D721Med (cell line): ENCODE measurements around the gene FAM78B.

ENCODE experiments used
- DNase-seq: peaks from one replicate; pipeline ENCODE4 v3.0.0; 2011; ENCODE audit warnings: low spot score; ENCODE audit not compliant: insufficient read length
- FAIRE-seq: peaks from 2 replicates; lab custom pipeline; 2011; peaks lifted over from hg19 to GRCh38; lab: Jason Lieb, UNC
- CTCF ChIP-seq: IDR thresholded peaks from 2 replicates; pipeline ENCODE4 v1.5.1; 2012; ENCODE audit warnings: mild to moderate bottlenecking, control low read depth; ENCODE audit not compliant: insufficient read depth; ENCODE audit errors: missing control alignments

FAM78B gene, protein sequence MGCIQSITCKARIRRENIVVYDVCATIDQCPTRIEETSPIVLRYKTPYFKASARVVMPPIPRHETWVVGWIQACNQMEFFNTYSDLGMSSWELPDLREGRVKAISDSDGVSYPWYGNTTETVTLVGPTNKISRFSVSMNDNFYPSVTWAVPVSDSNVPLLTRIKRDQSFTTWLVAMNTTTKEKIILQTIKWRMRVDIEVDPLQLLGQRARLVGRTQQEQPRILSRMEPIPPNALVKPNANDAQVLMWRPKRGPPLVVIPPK

GRCh38 chr1:166166698-166167571, at the start of gene FAM78B:
Gene FAM78B (minus strand): TSS chr1:166167001. CDS start chr1:166166248, 753 bp downstream.
- FAIRE-seq (no peak), DNase-seq (peak; percentile 89)
- TF ChIP-seq CTCF: peak; percentile 5

DNA sequence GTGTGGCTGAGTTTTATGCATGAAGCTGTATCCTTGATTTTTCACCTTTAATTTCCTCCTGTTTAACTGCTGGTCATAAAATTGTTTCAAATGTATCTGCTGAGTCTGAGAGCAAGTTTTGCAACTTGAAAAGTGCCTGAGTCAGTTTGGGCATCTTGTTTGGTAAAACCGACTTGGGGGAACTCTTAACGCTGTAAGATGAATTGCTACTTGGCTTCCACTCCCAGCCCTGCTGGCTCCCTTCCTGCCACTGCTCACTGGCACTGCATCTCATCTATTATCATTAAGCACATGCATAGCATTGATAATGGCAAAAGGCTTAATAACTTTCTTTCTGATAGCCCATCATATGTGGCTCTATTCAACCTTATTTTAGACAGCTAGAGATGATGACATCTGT, 35.7 kb upstream of the FAM78B start:
- TF ChIP-seq CTCF: no peak
- FAIRE-seq: peak; percentile 35

DNA sequence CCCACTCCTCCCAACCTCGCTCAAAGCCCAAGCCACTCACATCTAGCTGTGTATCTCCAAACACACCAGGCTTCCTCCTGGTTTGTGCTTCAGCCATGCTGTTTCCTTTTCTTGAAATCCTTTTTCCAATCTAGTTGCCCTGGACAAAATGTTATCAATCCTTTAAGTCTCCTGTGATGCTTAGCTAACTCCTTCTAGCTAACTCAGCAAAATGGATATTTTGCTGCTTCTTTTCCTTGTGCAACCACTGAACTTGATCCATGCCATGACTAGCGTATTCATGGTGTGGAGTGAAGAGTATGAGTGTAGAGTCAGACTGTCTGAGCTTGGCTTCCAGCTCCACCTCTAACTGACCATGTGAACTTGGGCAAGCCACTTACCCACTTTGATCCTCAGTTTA, 33.9 kb upstream of the FAM78B start:
- FAIRE-seq (no peak), DNase-seq (no peak)
- no peak for TF ChIP-seq CTCF

More for the DNA sequence above, 35.7 kb upstream of the FAM78B start:
- DNase-seq: no peak

- no peak for TF ChIP-seq CTCF
- DNase-seq: no peak
- FAIRE-seq: no peak
Observed at GRCh38 chr1:166197597-166197996, 30.8 kb upstream of the FAM78B start.

DNA sequence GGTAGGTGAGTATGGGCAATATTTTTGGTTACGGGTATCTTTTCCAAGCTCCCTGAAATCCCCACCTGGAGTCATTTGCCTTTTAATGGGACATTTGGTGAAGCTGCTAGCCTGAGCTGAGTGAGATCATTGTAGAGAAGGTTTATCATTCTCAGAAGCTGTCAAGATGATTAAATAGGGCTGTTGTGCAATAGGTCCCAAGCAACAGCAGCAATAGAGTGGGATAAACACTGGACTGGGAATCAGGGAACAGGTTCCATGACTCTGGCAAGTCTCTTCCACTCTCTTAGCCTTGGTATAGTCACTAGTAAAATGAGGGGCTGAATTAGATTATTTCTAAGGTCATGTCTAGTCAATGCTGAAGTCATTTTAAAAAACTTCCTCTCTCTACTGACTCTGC, 30.3 kb upstream of the FAM78B start:
- no peak for TF ChIP-seq CTCF
- FAIRE-seq: no peak

DNA sequence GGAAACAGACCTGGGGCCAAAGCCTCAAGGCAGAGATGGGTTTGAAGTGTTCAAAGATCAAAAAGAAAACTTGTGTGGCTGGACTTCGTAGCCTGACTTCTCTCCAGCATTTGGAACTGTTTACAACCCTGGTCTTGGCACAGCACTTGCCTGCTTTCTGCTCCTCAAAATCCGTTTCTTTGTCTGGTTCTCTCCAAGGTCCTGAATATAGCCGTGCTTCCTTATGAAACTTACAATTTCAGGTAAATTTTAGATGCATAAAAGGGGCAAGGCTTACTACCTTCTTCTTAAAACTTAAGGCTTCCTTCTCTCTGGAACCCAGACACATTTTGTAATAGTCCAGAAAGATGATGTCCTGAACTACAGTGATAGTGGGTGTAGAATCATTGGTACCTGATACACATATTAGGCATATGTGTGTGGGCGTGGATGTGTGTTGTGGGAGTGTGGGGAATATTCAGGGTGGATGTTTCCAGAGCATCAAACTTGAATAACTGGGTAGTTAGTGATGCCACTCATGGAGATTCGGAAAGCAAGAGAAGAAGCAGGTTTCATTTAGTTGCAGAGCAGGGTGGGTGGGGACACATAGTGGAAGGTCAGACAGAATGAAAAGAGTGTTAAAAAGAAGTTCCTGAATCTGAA, 26.4 kb upstream of the FAM78B start:
- FAIRE-seq: no peak
- no peak for TF ChIP-seq CTCF
- no peak for DNase-seq

More for the DNA sequence above, 30.3 kb upstream of the FAM78B start:
- no peak for DNase-seq
